ENCODE results near the gene DCDC2C. TPM values are rescaled to one million over a fixed set of nuclear protein-coding genes. Genes with fewer than 3 reads are reported as not detected.

The DCDC2C gene
- total and polyA plus RNA-seq, 9 of the 15 experiments (the other 6 are each of a cell fraction or from before 2014, with no cell fraction given), result not detected

DNA sequence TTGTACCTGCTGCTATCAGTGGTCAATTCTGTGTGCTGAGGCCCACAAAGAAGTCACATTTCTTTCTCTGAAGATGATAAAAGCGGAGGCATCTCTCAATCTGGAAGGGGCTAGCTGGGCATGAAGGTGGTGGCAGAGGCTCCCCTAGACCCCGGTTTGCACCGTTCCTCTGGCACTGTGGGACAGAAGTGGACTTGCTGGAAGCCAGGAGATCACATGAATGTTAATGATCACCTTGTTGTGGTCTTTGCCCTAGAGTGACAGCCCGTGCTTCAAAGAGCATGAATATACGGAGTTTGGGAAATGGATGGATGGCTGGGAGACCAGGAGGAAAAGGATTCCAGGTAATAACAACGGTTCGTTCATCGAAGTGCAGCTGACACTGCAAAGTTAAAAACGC lies 25.2 kb upstream of the DCDC2C start:
- Histone ChIP-seq H3K79me2 (ENCODE audit: control insufficient read depth, insufficient read depth, low read length) (no peaks in the 10 kb centered on the region), H3K36me3 (ENCODE audit: control insufficient read depth, insufficient read depth, low read length) (no peaks in the 10 kb centered on the region), H3K4me3 (no peak overlapping the region), H3K9ac (ENCODE audit: insufficient read depth in 1 of 2, low read depth in 2 of 2, low read length in 2 of 2) (no peak overlapping the region), H3K4me1 (replicated peaks in 1 of 2; ENCODE audit: control insufficient read depth in 2 of 2, insufficient read depth in 2 of 2, low read length in 2 of 2) (no peaks in the 10 kb centered on the region), H3K27me3 (ENCODE audit: control insufficient read depth in 2 of 2, insufficient read depth in 2 of 2, low read length in 2 of 2) (peaks cover 19 to 58% of the 10 kb centered on the region in 2 experiments; a peak in 4 of 5 replicates), H4K20me1 (replicated peaks; ENCODE audit: control insufficient read depth, insufficient read depth, low read length) (no peaks in the 10 kb centered on the region), H3K9me1 (ENCODE audit: control insufficient read depth, insufficient read depth, low read length) (no peaks in the 10 kb centered on the region), H2AFZ (ENCODE audit: low read depth, low read length) (no peak overlapping the region), H3K27ac (ENCODE audit: extremely low read depth, low read depth, low read length) (no peak overlapping the region), H3K9me3 (replicated peaks; ENCODE audit: control insufficient read depth, insufficient read depth, low read depth, low read length) (no peaks in the 10 kb centered on the region), H3K4me2 (ENCODE audit: insufficient read depth, low read length) (no peak overlapping the region)
- intact Hi-C loops (cut with micrococcal nuclease) (no loop called here), in situ Hi-C loops (cut with MboI) (no loop called here)
- POLR2A ChIA-PET, result interaction anchor here (0.5 to 0.7 kb wide), 2 partner anchors 11 to 1289 kb away, joined by 3 read pairs; no protein-coding TSS in a partner anchor
- TF ChIP-seq SLC30A9 (CRISPR knock-in tag; IDR thresholded peaks at IDR 0.05) (no peak), BRF1 (IDR thresholded peaks at IDR 0.05; ENCODE audit: borderline replicate concordance, extremely low read depth, insufficient read length) (no peak), RUNX1 (IDR thresholded peaks at IDR 0.05; ENCODE audit: low read depth) (no peak), TRIM24 (IDR thresholded peaks at IDR 0.05) (no peak), ZNF431 (CRISPR knock-in tag; IDR thresholded peaks at IDR 0.05) (no peak), TBP (optimal IDR thresholded peaks at IDR 0.05; ENCODE audit: low read depth, low read length) (no peak), RFX1 (IDR thresholded peaks at IDR 0.05) (no peak), PML (IDR thresholded peaks at IDR 0.05; ENCODE audit: low read length) (no peak)
- TF ChIP-seq, protein P1, sequence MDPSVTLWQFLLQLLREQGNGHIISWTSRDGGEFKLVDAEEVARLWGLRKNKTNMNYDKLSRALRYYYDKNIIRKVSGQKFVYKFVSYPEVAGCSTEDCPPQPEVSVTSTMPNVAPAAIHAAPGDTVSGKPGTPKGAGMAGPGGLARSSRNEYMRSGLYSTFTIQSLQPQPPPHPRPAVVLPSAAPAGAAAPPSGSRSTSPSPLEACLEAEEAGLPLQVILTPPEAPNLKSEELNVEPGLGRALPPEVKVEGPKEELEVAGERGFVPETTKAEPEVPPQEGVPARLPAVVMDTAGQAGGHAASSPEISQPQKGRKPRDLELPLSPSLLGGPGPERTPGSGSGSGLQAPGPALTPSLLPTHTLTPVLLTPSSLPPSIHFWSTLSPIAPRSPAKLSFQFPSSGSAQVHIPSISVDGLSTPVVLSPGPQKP (CRISPR knock-in tag; IDR thresholded peaks at IDR 0.05), result no peak
- WGBS (ENCODE audit: insufficient coverage, low coverage, missing lambda C conversion rate), result 0% methylated on average over 9 of the region's 9 CpGs
- CTCF ChIA-PET (ENCODE audit: low intra/inter-chr PET ratio), result no interaction called here
- DNase-seq (ENCODE audit: extremely low read depth in 1 of 4, low spot score in 3 of 4) (no peak), ATAC-seq (no peak), FAIRE-seq (no peak)
- no TSS peak for BruUV-seq (replicated peaks)
